ENCODE results near the gene ICOS. TPM values are rescaled to one million over a fixed set of nuclear protein-coding genes. Genes with fewer than 3 reads are reported as not detected.

The ICOS gene
- total and polyA plus RNA-seq, 4 donors = 0.49 to 3.1 (median 0.76) TPM

- Histone ChIP-seq H3K9ac (ENCODE audit: insufficient read depth in 1 of 2, low read length in 2 of 2) (no peak overlapping the region), H3K27me3 (ENCODE audit: control insufficient read depth in 3 of 3, insufficient read depth in 3 of 3, low read length in 2 of 3) (no peaks in the 10 kb centered on the region), H3K4me1 (ENCODE audit: control insufficient read depth in 5 of 5, insufficient read depth in 5 of 5, low read length in 5 of 5) (peaks cover 0 to 3% (median 0%) of the 10 kb centered on the region in 5 donors), H3K9me3 (ENCODE audit: control insufficient read depth in 4 of 4, insufficient read depth in 3 of 4, low read length in 3 of 4) (no peaks in the 10 kb centered on the region), H3K36me3 (ENCODE audit: control insufficient read depth in 4 of 4, insufficient read depth in 4 of 4, low read length in 4 of 4) (no peaks in the 10 kb centered on the region), H3K4me3 (no peak overlapping the region), H3K27ac (ENCODE audit: low read depth in 1 of 2, low read length in 1 of 2) (no peak overlapping the region)
- ATAC-seq (ENCODE audit: insufficient read depth, low FRiP score) = no peak
- no peak for DNase-seq
- TF ChIP-seq CTCF (IDR thresholded peaks at IDR 0.05; ENCODE audit: control extremely low read depth, extremely low read depth) = no peak
- WGBS, 2 donors = 95 to 100% methylated on average over 1 of the region's 1 CpG
These were observed 46.6 kb upstream of the ICOS start for GRCh38 chr2:203889944-203890343.

DNA sequence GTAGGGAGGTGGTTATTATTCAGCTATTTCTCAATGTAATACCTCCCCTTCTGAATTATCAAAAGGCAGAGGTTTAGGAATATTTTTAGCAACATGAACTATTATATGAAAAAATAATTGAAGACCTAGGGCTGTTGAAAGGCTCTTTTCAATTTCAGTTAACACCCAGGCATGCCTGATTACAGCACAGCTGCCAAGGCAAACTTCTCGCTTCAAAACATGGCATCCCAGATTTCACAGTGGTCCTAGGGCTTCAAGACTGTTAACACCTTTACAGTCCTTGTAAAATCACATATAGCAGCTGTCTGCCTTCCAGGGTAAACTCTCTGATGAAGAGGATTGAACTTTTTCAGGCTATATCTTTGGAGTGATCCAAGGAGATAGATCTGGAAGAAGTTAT lies 45.8 kb upstream of the ICOS start:
- ATAC-seq (ENCODE audit: insufficient read depth, low FRiP score) = no peak
- no peak for TF ChIP-seq CTCF (IDR thresholded peaks at IDR 0.05; ENCODE audit: control extremely low read depth, extremely low read depth)
- H3K9ac ChIP-seq (ENCODE audit: insufficient read depth in 1 of 2, low read length in 2 of 2) = no peak overlapping the region
- WGBS, 2 donors = 95 to 100% methylated on average over 1 of the region's 1 CpG
- no peak for DNase-seq
- peaks cover 0 to 3% (median 0%) of the 10 kb centered on the region in 5 donors for H3K4me1 ChIP-seq (ENCODE audit: control insufficient read depth in 5 of 5, insufficient read depth in 5 of 5, low read length in 5 of 5)
- H3K9me3 ChIP-seq (ENCODE audit: control insufficient read depth in 4 of 4, insufficient read depth in 3 of 4, low read length in 3 of 4) = no peaks in the 10 kb centered on the region
- H3K36me3 ChIP-seq (ENCODE audit: control insufficient read depth in 4 of 4, insufficient read depth in 4 of 4, low read length in 4 of 4) = no peaks in the 10 kb centered on the region
- H3K4me3 ChIP-seq = no peak overlapping the region
- H3K27me3 ChIP-seq (ENCODE audit: control insufficient read depth in 3 of 3, insufficient read depth in 3 of 3, low read length in 2 of 3) = no peaks in the 10 kb centered on the region
- no peak overlapping the region for H3K27ac ChIP-seq (ENCODE audit: low read depth in 1 of 2, low read length in 1 of 2)

DNA sequence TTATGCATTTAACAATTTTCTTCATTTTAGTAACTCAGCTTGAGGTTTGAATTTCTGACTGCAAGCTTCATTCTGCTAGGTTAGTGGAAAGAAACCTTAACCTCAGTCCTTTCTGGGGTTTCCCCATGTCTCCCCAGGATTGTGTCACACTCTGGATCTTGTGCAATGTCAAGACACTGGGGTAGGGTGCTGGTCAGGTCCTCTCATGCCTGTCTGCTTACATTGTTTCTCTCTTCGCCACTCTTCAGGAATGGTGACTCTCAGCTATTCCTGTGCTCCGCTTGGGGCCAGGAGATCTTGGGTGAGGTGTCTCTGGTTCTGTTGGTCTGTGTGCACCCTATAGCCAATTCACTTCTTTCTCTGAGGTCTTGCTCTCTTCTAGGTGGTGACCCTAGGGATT lies 45.1 kb upstream of the ICOS start:
- no peak for ATAC-seq (ENCODE audit: insufficient read depth, low FRiP score)

More for the DNA sequence above, 45.1 kb upstream of the ICOS start:
- H3K27me3 ChIP-seq (ENCODE audit: control insufficient read depth in 3 of 3, insufficient read depth in 3 of 3, low read length in 2 of 3) = no peaks in the 10 kb centered on the region
- WGBS, 2 donors = 54 to 84% methylated on average over 2 of the region's 2 CpGs
- H3K4me3 ChIP-seq = no peak overlapping the region
- H3K4me1 ChIP-seq (ENCODE audit: control insufficient read depth in 5 of 5, insufficient read depth in 5 of 5, low read length in 5 of 5) = peaks cover 0 to 3% (median 0%) of the 10 kb centered on the region in 5 donors
- H3K9me3 ChIP-seq (ENCODE audit: control insufficient read depth in 4 of 4, insufficient read depth in 3 of 4, low read length in 3 of 4) = no peaks in the 10 kb centered on the region
- TF ChIP-seq CTCF (IDR thresholded peaks at IDR 0.05; ENCODE audit: control extremely low read depth, extremely low read depth) = no peak
- DNase-seq = no peak
- H3K27ac ChIP-seq (ENCODE audit: low read depth in 1 of 2, low read length in 1 of 2) = no peak overlapping the region
- no peaks in the 10 kb centered on the region for H3K36me3 ChIP-seq (ENCODE audit: control insufficient read depth in 4 of 4, insufficient read depth in 4 of 4, low read length in 4 of 4)
- no peak overlapping the region for H3K9ac ChIP-seq (ENCODE audit: insufficient read depth in 1 of 2, low read length in 2 of 2)
